MG63 (cell line): ENCODE data around the gene TP53RK. TPM values are rescaled to one million over a fixed set of nuclear protein-coding genes. Genes with fewer than 3 reads are reported as not detected.
"Not testable (repeated sequence)": the region's sequence is repeated elsewhere in the genome, so short reads cannot be mapped to it uniquely, and the experiment has no call there.

Experiments
- DNase-seq: peaks from one replicate; pipeline ENCODE4 v3.0.0-alpha.2; 2020
- H3K27me3 ChIP-seq: fragments of 250-450 bp; sonication (Bioruptor Pico); 2 replicates; pipeline ENCODE4 v1.5.1; 2020; ENCODE audit warnings: mild to moderate bottlenecking, moderate library complexity
- H3K36me3 ChIP-seq: fragments of 250-450 bp; sonication (Bioruptor Pico); 2 replicates; pipeline ENCODE4 v1.5.1; 2020; ENCODE audit warnings: mild to moderate bottlenecking, moderate library complexity
- H3K4me3 ChIP-seq: fragments of 250-450 bp; sonication (Bioruptor Pico); 2 replicates; pipeline ENCODE4 v1.5.1; 2020; ENCODE audit warnings: mild to moderate bottlenecking, moderate library complexity
- H3K9me3 ChIP-seq: fragments of 250-450 bp; sonication (Bioruptor Pico); 2 replicates; pipeline ENCODE4 v1.5.1; 2020; ENCODE audit warnings: mild to moderate bottlenecking, moderate library complexity
- total RNA-seq: library from RNA; depleted of rRNA; stranded (reverse); fragments of >200 nt; shearing (Covaris generic); gene quantifications from 2 replicates; pipeline ENCODE4 v1.2.3, GENCODE V29; 2014; ENCODE audit warnings: low replicate concordance

TP53RK gene
- total RNA-seq, 1 experiment from 2014 or later: 30.4 TPM

DNA sequence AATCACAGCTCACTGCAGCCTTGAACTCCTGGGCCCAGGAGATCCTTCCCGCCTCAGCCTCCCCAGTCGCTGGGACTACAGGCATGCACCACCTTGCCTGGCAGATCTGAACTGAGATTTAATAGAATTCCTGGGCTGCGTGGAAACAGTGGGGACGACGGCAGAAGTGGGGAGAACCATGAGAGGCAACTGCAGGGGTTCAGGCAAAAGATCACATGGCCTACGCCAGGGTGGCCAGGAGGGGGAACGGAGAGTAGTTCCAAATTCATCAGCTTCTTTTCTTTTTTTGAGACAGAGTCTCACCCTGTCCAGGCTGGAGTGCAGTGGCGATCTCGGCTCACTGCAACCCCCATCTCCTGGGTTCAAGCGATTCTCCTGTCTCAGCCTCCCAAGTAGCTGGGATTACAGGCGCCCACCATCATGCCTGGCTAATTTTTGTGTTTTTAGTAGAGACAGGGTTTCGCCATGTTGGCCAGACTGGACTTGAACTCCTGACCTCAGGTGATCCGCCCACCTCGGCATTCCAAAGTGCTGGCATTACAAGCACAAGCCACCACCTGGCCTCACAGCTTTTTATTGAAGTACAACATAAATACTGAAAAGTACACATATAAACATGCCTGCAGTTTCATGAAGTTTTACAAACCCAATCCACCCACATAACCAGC, 12.5 kb downstream of the TP53RK start:
- not testable (repeated sequence) for H3K9me3 ChIP-seq, H3K36me3 ChIP-seq, H3K4me3 ChIP-seq, DNase-seq, H3K27me3 ChIP-seq

DNA sequence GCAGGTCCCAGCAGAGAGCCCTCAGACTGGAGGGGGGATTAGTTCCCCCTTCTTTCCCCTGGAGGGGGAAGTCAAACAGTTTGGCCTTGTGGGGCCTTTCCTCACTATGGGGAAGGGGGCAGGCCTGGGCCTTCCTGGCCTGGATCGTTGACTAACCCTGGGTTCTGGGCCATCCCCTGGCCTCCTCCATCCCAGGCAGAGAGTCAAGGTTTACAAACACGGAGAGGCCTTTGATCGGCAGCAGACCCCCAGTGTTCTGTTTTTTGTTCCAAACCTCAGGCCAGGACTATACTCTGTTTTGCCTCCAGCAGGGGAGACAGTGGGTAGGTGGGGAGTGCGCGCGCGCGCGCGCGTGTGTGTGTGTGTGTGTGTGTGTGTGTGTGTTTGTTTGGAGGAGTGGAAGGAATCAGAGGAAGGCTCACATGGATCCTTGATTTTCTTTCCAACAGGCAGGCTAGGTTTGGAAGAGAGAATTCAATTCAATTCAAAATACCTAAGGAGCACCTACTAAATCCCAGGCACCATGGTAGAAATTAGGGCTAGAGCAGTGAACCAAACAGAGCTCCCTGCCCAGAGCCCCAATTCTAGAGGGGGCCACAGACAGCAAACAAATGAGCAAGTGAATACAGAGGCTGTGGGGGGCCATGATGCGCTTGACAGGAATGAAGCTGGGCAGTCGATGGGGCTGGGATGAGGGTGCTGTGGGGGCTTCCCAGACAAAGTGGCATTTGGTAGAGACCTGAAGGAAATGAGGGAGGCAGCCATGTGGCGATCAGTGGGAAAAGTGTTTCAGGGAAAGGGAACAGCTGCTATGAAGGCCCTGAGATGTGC, 14.8 kb downstream of the TP53RK start:
- H3K27me3 ChIP-seq: no peaks in the 10 kb centered on the region
- H3K36me3 ChIP-seq: no peaks in the 10 kb centered on the region
- DNase-seq: no peak
- no peaks in the 10 kb centered on the region for H3K9me3 ChIP-seq
- H3K4me3 ChIP-seq: no peak overlapping the region

DNA sequence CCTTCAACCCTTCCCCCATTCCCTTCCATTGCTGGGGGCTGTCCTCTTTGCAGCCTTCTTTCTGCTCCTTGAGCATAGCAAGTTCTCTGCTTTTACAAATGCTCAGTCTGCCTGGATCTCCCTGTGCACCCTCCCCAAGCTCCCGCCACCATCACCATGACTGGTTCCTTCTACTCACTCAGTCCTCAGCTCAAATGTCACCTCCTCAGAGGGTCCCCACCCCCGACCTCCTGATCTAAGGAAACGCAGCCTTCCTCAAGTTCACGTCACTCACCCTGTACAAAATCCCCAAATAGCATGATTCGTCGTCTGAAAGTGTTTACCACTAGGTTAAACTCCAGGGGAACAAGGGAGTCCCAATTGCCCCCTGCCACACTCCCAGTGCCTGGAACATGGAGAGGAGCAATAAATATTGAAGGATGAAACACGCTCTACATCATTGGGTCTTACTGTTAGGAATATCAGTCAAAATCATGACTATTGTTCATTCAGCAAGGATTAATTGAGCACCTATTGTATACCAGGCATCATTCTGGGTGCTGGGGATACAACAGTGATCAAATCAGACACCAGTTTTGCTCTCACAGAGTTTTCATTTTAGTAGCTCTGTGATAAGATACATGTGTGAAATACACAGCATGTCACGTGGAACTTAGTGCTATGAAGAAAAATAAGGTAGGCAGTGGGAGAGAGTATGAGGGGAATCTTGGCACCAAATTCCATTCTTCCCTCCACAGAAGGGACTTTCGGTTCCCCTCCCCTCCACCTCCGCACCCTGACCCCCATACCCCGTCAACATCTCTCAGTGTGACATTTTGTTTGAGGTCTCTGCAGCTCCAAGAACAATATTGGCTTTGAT, 15.6 kb downstream of the TP53RK start:
- no peaks in the 10 kb centered on the region for H3K27me3 ChIP-seq
- no peak overlapping the region for H3K4me3 ChIP-seq
- no peaks in the 10 kb centered on the region for H3K9me3 ChIP-seq
- no peak for DNase-seq
- no peaks in the 10 kb centered on the region for H3K36me3 ChIP-seq

DNA sequence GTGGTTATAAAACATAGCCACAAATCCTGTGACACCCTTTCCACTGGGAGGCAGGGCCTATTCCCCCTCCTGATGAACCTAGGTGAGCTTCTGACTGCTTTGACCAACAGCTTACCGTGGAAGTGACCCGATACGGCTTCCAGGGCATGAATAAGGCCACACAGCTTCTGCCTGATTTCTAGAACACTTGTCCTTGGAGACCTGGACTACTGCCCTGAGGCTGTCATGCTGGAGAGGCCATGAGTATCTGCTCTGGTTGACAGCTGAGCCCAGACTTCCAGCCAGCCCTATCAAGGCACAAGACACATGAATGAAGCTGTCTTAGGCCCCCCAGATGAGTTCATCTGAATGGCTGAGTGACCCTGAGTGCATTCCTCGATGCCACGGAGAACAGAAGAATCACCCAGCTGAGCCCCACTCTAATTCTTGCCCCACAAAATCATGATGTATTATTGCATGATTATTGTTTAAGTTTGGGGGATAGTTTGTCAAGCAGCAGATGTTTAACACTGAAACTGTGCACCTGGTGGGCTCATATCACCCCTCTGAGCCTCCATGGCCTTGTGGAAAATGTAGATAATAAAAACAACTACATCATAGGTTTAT, 16.6 kb downstream of the TP53RK start:
- H3K4me3 ChIP-seq: no peak overlapping the region
- no peaks in the 10 kb centered on the region for H3K9me3 ChIP-seq
- H3K27me3 ChIP-seq: no peaks in the 10 kb centered on the region
- H3K36me3 ChIP-seq: no peaks in the 10 kb centered on the region
- no peak for DNase-seq

DNA sequence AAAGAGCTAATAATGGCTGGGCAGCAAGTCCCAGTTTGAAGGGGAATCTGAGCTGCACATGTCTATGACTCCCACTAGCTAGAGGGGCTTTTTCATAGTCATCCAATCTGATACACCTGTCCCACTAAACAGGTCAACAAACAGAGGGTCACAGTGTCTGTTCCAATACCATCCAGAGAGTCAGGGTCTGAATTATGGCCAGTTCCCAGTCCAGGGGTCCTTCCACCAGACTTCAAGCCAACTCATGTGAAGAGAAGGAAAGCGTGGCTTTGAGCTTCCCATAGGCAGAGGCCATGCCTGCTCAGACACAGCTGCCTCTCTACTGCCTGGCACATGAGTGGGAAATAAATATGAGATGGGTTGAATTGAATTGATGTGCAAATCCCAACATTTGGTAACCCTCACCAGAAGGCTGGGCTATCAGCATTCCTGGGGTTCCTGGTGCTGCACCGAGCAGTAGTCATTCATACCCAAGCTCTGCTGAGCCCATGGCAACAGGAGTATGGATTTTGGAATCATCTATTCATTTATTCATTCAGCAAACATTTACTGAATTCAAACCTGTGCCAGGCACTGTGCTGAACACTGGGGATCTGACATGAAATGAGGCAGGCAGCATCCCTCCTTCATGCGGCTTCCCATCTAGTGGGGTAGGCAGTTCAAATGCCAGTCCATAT, 17.2 kb downstream of the TP53RK start:
- no peaks in the 10 kb centered on the region for H3K36me3 ChIP-seq
- no peak for DNase-seq
- no peaks in the 10 kb centered on the region for H3K27me3 ChIP-seq
- H3K4me3 ChIP-seq: no peak overlapping the region
- H3K9me3 ChIP-seq: no peaks in the 10 kb centered on the region

DNA sequence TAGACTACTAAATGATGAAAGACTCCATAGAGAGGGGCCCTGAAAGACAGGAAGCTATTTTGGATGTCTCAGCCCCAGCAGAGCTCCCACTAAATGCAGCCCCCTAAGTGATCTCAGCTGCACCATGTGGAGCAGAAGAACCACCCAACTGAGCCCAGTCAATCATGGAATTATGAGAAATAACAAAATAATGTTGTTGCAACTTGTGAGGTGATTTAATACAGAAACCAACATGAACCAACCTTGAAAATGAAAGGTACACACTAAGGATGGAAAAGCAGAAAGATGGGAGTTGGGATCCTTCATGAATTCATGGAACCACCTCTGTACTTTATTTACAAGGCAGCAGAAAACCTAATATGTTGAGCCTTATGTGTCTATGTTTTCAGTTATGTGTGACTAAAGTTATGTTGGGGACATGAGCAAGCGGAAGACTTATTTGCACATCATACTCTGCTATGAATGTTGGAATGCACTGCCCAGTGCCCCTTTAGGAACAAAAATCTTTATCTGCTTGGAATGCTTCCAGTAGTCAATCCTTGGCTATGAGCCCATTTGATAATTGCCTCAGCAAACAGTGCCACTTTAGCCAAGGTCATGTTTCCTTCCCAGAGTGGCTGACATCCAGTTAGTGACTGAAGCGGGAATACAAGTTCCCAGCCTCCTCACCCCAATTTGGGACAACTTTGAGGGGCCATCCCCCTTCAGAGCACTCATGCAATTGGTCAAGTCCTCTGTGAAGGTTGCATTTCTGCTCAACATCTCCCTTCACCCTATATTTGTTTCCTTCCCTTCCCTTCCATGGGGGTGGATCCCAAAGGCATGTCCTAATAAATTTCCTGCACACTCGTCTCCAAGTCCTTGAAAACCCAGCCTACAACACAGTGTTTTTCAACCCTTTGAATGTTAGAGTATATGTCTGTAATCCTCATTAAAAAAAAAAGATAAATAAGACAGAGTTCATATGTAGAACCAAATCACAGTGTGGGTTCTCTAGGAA, 18.4 kb downstream of the TP53RK start:
- Histone ChIP-seq H3K36me3 (no peaks in the 10 kb centered on the region), H3K9me3 (no peaks in the 10 kb centered on the region), H3K4me3 (no peak overlapping the region), H3K27me3 (no peaks in the 10 kb centered on the region)
- no peak for DNase-seq

DNA sequence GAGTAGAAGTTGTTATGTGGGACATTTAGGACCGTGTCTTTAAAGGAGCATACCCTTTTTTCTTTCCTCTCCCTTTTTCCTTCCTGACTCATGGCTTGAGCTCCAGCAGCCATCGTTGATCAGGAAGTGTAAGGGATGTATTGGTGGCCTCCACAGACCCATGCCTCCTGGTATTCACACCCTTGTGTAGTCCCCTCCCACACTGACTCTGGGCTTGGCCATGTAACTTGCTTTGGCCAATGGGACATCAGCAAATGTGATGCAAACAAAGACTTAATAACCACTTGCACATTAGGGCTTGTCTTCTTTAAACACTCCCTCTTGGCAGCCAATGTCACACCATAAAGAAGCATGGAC, 19.0 kb downstream of the TP53RK start:
- DNase-seq: no peak
- Histone ChIP-seq H3K4me3 (no peak overlapping the region), H3K36me3 (no peaks in the 10 kb centered on the region), H3K27me3 (no peaks in the 10 kb centered on the region), H3K9me3 (no peaks in the 10 kb centered on the region)

DNA sequence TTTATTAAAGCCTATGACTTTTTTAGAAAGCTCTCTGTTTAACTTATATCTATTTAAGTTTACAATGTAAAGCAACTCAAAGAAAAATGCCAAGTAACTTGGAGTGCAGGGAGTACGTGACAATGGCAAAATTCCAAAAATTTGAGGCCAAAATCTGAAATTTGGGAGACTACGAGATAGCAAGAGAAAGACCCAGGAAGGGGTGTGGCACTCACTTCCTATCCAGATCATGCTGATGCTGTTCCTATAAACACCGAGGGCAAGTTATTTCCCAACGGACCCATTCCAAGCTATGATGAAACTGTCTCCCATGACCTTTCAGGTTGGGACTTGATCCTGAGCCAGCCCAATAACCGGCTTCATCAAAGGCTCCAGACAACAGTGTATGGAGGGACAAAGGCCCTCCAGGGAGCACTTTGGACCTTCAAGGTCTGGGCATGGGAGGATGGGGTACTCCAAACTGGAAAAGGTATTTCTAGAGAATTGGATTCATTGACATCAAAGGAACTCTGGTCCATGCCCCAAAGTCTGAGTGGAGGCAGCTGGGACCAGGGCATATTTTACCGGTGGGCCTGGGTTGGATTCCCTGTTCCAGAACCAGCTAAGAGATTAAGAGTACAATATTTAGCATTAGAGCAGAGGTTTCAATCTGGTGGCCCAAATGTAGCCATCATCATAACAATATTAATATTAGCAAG, 22.3 kb downstream of the TP53RK start:
- H3K9me3 ChIP-seq: no peaks in the 10 kb centered on the region
- H3K36me3 ChIP-seq: no peaks in the 10 kb centered on the region
- H3K27me3 ChIP-seq: no peaks in the 10 kb centered on the region
- H3K4me3 ChIP-seq: no peak overlapping the region
- DNase-seq: no peak

DNA sequence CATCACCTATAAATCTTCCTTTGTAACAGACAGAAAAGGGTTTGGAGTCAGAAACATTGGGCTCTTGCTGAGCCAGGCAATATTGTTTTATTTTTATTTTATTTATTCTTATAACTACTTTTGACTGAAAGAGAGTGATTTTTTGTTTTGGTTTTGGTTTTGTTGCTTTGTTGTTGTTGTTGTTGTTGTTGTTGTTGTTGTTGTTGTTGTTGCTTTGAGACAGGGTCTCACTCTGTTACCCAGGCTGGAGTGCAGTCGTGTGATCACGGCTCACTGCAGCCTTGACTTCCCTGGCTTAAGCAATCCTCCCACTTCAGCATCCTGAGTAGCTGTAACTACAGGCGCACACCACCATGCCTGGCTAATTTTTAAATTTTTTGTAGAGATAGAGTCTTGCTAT, 22.9 kb downstream of the TP53RK start:
- H3K4me3 ChIP-seq: no peak overlapping the region
- no peaks in the 10 kb centered on the region for H3K36me3 ChIP-seq
- H3K27me3 ChIP-seq: no peaks in the 10 kb centered on the region; the same call in 1 of the 2 replicates
- DNase-seq: no peak
- H3K9me3 ChIP-seq: no peaks in the 10 kb centered on the region

DNA sequence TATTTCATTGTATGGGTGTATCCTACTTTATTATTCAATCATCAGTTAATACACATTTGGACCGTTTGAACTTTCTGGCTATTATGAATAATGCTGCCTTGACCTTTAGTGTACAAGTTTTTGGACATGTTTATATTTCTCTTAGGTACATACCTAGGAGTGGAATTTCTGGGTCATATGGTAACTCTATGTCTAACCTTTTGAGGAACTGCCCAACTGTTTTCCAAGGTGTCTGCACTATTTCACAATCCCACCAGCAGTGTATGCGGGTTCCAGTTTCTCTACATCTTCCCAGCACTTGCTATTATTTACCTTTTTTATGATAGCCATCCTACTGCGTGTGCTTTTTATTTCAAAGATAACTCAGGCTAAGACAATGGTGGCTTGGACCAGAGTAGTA, 23.6 kb downstream of the TP53RK start:
- H3K4me3 ChIP-seq: no peak overlapping the region
- no peaks in the 10 kb centered on the region for H3K9me3 ChIP-seq
- no peak for DNase-seq
- no peaks in the 10 kb centered on the region; the same call in 1 of the 2 replicates for H3K27me3 ChIP-seq
- H3K36me3 ChIP-seq: no peaks in the 10 kb centered on the region

DNA sequence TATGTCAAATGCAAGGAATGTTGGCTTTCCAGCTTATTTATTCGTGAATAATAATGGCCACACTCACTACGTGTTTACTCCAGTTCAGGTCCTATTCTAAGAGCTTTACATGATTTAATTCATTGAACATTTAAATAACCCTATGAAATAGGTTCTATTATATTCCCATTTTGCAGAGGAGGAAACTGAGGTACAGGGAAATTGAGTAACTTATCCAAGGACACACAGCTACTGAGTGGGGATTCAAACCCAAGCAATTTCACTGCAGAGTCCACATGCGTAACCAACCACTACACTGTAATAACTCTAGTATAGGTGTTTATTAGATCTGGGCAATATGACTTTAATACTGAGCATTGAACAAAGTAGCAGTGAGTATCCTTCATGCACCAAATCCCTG, 25.7 kb downstream of the TP53RK start:
- Histone ChIP-seq H3K9me3 (no peaks in the 10 kb centered on the region), H3K4me3 (no peak overlapping the region), H3K27me3 (no peaks in the 10 kb centered on the region; the same call in 1 of the 2 replicates), H3K36me3 (no peaks in the 10 kb centered on the region)
- DNase-seq: no peak

DNA sequence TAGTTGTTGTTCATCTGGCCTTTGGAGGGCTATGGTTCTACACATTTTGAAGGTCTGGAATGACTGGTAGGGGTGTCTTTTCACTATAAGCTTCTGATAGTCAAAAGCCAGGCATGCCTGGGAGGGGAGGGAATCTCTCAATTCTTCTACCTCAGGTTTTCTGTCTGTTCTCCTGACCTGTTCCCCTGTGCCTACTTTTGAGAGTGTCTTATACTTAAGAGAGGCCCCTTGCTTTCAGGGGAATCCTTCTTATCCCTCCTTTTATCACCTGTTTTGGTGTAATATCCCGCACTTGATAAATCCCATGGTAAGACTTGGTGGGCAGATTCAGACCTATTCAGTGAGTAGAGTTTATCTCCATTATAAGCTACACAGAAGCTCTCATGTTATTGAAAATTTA, 27.6 kb downstream of the TP53RK start:
- no peak for DNase-seq
- H3K9me3 ChIP-seq: no peaks in the 10 kb centered on the region
- H3K36me3 ChIP-seq: no peaks in the 10 kb centered on the region
- H3K4me3 ChIP-seq: no peak overlapping the region
- no peaks in the 10 kb centered on the region; the same call in 1 of the 2 replicates for H3K27me3 ChIP-seq

DNA sequence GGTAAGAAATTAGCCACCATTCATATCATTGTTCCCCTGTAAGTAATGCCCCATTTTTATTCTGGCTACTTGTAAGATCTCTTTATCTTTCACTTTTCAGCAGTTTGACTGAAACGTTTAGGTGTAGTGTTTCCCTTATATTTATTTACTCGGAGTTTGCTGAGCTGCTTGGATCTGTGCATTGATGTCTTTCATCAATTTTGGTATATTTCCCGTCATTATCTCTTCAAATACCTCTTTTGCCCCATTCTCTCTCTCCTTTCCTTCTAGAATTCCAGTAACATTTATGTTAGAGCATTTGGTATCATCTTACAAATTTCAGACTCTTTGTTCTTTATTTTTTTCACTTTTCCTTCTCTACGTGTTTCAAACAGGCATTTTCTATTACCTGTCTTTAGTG, 28.8 kb downstream of the TP53RK start:
- DNase-seq: no peak
- Histone ChIP-seq H3K27me3 (no peaks in the 10 kb centered on the region; the same call in 1 of the 2 replicates), H3K4me3 (no peak overlapping the region), H3K36me3 (no peaks in the 10 kb centered on the region), H3K9me3 (no peaks in the 10 kb centered on the region)

DNA sequence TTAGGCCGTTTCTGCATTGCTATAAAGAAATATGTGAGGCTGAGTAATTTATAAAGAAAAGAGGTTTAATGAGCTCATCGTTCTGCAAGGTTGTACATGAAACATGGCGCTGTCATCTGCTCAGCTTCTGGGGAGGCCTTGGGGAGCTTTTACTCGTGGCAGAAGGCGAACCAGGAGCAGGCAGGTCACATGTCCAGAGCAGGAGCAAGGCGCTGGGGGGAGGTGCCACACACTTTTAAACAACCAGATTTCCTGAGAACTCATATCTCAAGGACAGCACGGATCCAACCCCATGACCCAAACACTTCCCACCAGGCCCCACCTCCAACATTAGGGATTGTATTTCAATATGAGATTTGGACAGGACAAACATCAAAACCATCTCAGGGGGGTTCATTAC, 31.6 kb downstream of the TP53RK start:
- H3K4me3 ChIP-seq: no peak overlapping the region
- no peaks in the 10 kb centered on the region for H3K9me3 ChIP-seq
- H3K27me3 ChIP-seq: no peaks in the 10 kb centered on the region; the same call in 1 of the 2 replicates
- no peak for DNase-seq
- no peaks in the 10 kb centered on the region for H3K36me3 ChIP-seq

DNA sequence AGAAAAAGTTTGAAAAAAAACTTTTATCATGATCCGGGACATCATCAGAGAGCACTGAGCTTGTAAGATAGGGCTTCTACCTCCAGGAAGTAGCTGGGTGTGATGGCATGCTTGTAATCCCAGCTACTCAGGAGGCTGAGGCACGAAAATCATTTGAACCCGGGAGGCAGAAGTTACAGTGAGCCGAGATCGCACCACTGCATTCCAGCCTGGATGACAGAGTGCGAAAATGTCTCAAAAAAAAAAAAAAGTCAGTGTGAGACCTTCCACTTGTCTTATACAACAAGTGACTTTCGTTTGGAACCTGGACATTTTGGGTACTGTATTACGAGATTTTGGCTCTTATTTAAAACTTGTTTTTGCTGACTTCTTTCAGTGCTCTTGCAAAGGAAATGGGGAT, 32.1 kb downstream of the TP53RK start:
- no peaks in the 10 kb centered on the region; the same call in none of the 2 replicates for H3K27me3 ChIP-seq
- H3K9me3 ChIP-seq: no peaks in the 10 kb centered on the region
- no peaks in the 10 kb centered on the region for H3K36me3 ChIP-seq
- no peak overlapping the region for H3K4me3 ChIP-seq
- no peak for DNase-seq
